Neural progenitor cell (in vitro differentiated cells): Measurements from ENCODE around the gene ZNF446. TPM values are rescaled to one million over a fixed set of nuclear protein-coding genes. Genes with fewer than 3 reads are reported as not detected.

ENCODE experiments used
- DNase-seq: peaks from one replicate; pipeline ENCODE4 v3.0.0-alpha.2; 2016; ENCODE audit warnings: low spot score
- H2AFZ ChIP-seq: fragments of 200-600 bp; sonication (generic); replicated peaks from 2 replicates; pipeline ENCODE4 v1.6.1; 2016; ENCODE audit warnings: antibody characterized with exemption
- H3F3A ChIP-seq: fragments of 200-600 bp; sonication (generic); 2 replicates; pipeline ENCODE4 v1.6.1; 2016; ENCODE audit warnings: antibody characterized with exemption, low read depth
- H3K27ac ChIP-seq: fragments of 200-600 bp; sonication (generic); 2 replicates; pipeline ENCODE4 v1.5.1; 2016; ENCODE audit warnings: mild to moderate bottlenecking
- H3K27me3 ChIP-seq: fragments of 200-600 bp; sonication (generic); 2 replicates; pipeline ENCODE4 v1.6.1; 2016; ENCODE audit warnings: mild to moderate bottlenecking, moderate library complexity
- H3K36me3 ChIP-seq: fragments of 200-600 bp; sonication (generic); 2 replicates; pipeline ENCODE4 v1.5.1; 2016
- H3K4me1 ChIP-seq: fragments of 200-600 bp; sonication (generic); 2 replicates; pipeline ENCODE4 v1.6.1; 2016; ENCODE audit warnings: mixed run types
- H3K4me2 ChIP-seq: fragments of 200-600 bp; sonication (generic); 2 replicates; pipeline ENCODE4 v1.6.1; 2016
- H3K4me3 ChIP-seq: fragments of 200-600 bp; sonication (generic); 2 replicates; pipeline ENCODE4 v1.5.1; 2016
- H3K79me2 ChIP-seq: fragments of 200-600 bp; sonication (generic); 2 replicates; pipeline ENCODE4 v1.6.1; 2016; ENCODE audit warnings: low read depth
- H3K9ac ChIP-seq: fragments of 200-600 bp; sonication (generic); 2 replicates; pipeline ENCODE4 v1.6.1; 2016
- H3K9me3 ChIP-seq: fragments of 200-600 bp; sonication (generic); 2 replicates; pipeline ENCODE4 v1.5.1; 2016; ENCODE audit warnings: low read depth
- H4K20me1 ChIP-seq: fragments of 200-600 bp; sonication (generic); 2 replicates; pipeline ENCODE4 v1.6.1; 2016; ENCODE audit warnings: low read depth
- H3K27ac Mint-ChIP-seq: 3 replicates; pipeline ENCODE4 v1.8.0; 2021; ENCODE audit warnings: mixed read lengths
- H3K27me3 Mint-ChIP-seq: 2 replicates; pipeline ENCODE4 v1.8.0; 2022; ENCODE audit warnings: low read depth, mild to moderate bottlenecking, inconsistent platforms, moderate library complexity, mixed read lengths; ENCODE audit not compliant: insufficient read depth
- H3K36me3 Mint-ChIP-seq: 3 replicates; pipeline ENCODE4 v1.8.0; 2021; ENCODE audit warnings: mixed read lengths
- H3K4me1 Mint-ChIP-seq: 3 replicates; pipeline ENCODE4 v1.8.0; 2021; ENCODE audit warnings: mixed read lengths
- H3K4me3 Mint-ChIP-seq: 3 replicates; pipeline ENCODE4 v1.8.0; 2021; ENCODE audit warnings: mild to moderate bottlenecking, moderate library complexity, mixed read lengths
- H3K9me3 Mint-ChIP-seq: 3 replicates; pipeline ENCODE4 v1.8.0; 2020; ENCODE audit warnings: mixed read lengths
- CTCF ChIP-seq: fragments of 200-600 bp; sonication (generic); IDR thresholded peaks from 2 replicates; pipeline ENCODE4 v1.5.1; 2017; ENCODE audit warnings: antibody characterized with exemption, mild to moderate bottlenecking
- EZH2 ChIP-seq: fragments of 200-600 bp; sonication (generic); IDR thresholded peaks from 2 replicates; pipeline ENCODE4 v1.6.1; 2017; ENCODE audit warnings: antibody characterized with exemption, mild to moderate bottlenecking, moderate library complexity
- EZH2phosphoT487 ChIP-seq: fragments of 200-600 bp; sonication (generic); IDR thresholded peaks from 2 replicates; pipeline ENCODE4 v1.6.1; 2017; ENCODE audit warnings: antibody characterized with exemption
- small RNA-seq: library from RNA; depleted of rRNA; stranded (forward); fragments of <200 nt; gene quantifications from one replicate; pipeline ENCODE3, GENCODE V24; 2015
- total RNA-seq: library from RNA; depleted of rRNA; stranded (reverse); fragments of >200 nt; gene quantifications from 2 replicates; pipeline ENCODE4 v1.2.3, GENCODE V29; 2015; ENCODE audit warnings: low replicate concordance

Gene ZNF446
- total RNA-seq, 1 donor from 2014 or later = 4.4 TPM

GRCh38 chr19:58521651-58522050, 45.5 kb downstream of the ZNF446 start:
- Mint-ChIP-seq H3K36me3 (no peaks in the 10 kb centered on the region), H3K27ac (peak overlapping the region; percentile 93), H3K27me3 (peaks cover 15% of the 10 kb centered on the region), H3K4me1 (peaks cover 23% of the 10 kb centered on the region), H3K4me3 (peak overlapping the region; percentile 69), H3K9me3 (no peaks in the 10 kb centered on the region)
- Histone ChIP-seq H3K9ac (no peak overlapping the region), H2AFZ (no peak overlapping the region), H3K9me3 (no peaks in the 10 kb centered on the region), H3K4me2 (no peak overlapping the region), H3F3A (peaks cover 43% of the 10 kb centered on the region), H3K79me2 (peaks cover 27% of the 10 kb centered on the region), H3K27ac (no peak overlapping the region), H3K4me1 (peaks cover 11% of the 10 kb centered on the region), H3K27me3 (no peaks in the 10 kb centered on the region), H3K4me3 (no peak overlapping the region), H3K36me3 (no peaks in the 10 kb centered on the region), H4K20me1 (no peaks in the 10 kb centered on the region)
- TF ChIP-seq EZH2phosphoT487 (no peak), CTCF (no peak), EZH2 (no peak)
- no peak for DNase-seq

GRCh38 chr19:58522709-58523108, 46.6 kb downstream of the ZNF446 start:
- Histone ChIP-seq H3K9ac (no peak overlapping the region), H3K27me3 (no peaks in the 10 kb centered on the region), H2AFZ (no peak overlapping the region), H3K79me2 (peaks cover 17% of the 10 kb centered on the region), H3K9me3 (no peaks in the 10 kb centered on the region), H3K27ac (no peak overlapping the region), H3K4me1 (peaks cover 11% of the 10 kb centered on the region), H3F3A (peaks cover 43% of the 10 kb centered on the region), H3K4me2 (no peak overlapping the region), H3K4me3 (no peak overlapping the region), H3K36me3 (no peaks in the 10 kb centered on the region), H4K20me1 (no peaks in the 10 kb centered on the region)
- Mint-ChIP-seq H3K27me3 (peaks cover 15% of the 10 kb centered on the region), H3K4me1 (peaks cover 23% of the 10 kb centered on the region), H3K27ac (peak overlapping the region; percentile 83), H3K36me3 (no peaks in the 10 kb centered on the region), H3K4me3 (peak overlapping the region; percentile 69), H3K9me3 (no peaks in the 10 kb centered on the region)
- no peak for DNase-seq
- TF ChIP-seq EZH2phosphoT487 (no peak), CTCF (no peak), EZH2 (no peak)

GRCh38 chr19:58529405-58529804, 53.3 kb downstream of the ZNF446 start:
- no peak for DNase-seq
- no peak overlapping the region for H3K27ac ChIP-seq
- H3K4me1 Mint-ChIP-seq = no peaks in the 10 kb centered on the region

More at GRCh38 chr19:58529405-58529804, 53.3 kb downstream of the ZNF446 start:
- Histone ChIP-seq H3K4me2 (no peak overlapping the region), H3K79me2 (no peaks in the 10 kb centered on the region), H3K4me3 (no peak overlapping the region), H2AFZ (no peak overlapping the region), H3F3A (no peaks in the 10 kb centered on the region), H3K4me1 (no peaks in the 10 kb centered on the region), H3K36me3 (no peaks in the 10 kb centered on the region), H3K27me3 (peaks cover 12% of the 10 kb centered on the region), H4K20me1 (no peaks in the 10 kb centered on the region), H3K9ac (no peak overlapping the region), H3K9me3 (no peaks in the 10 kb centered on the region)
- peaks cover 12% of the 10 kb centered on the region for H3K27me3 Mint-ChIP-seq
- H3K27ac Mint-ChIP-seq = no peak overlapping the region
- no peaks in the 10 kb centered on the region for H3K36me3 Mint-ChIP-seq
- TF ChIP-seq CTCF (no peak), EZH2 (no peak), EZH2phosphoT487 (no peak)
- H3K9me3 Mint-ChIP-seq = no peaks in the 10 kb centered on the region
- no peak overlapping the region for H3K4me3 Mint-ChIP-seq

Small RNAs within 50 kb of the gene (small RNA-seq; reads per million reads assigned to genes)
- gene RN7SL693P (not detected), gene RNU6-1337P (not detected)

Other genes starting within 250 kb of the ZNF446 start
- 86.0 and 104 TPM in 2 replicates for gene ZNF544, start 247.4 kb upstream of the ZNF446 start, total RNA-seq
- 18.6 and 24.0 TPM in 2 replicates for gene ZNF8, start 197.4 kb upstream of the ZNF446 start, total RNA-seq
- 49.8 and 49.9 TPM in 2 replicates for gene ERVK3-1, start 171.0 kb upstream of the ZNF446 start, total RNA-seq
- gene ZSCAN22, start 149.4 kb upstream of the ZNF446 start, total RNA-seq = 1.5 and 2.4 TPM in 2 replicates
- gene A1BG, start 122.9 kb upstream of the ZNF446 start, total RNA-seq = 7.5 and 37.1 TPM in 2 replicates
- 3.7 and 8.0 TPM in 2 replicates for gene ZNF497, start 113.6 kb upstream of the ZNF446 start, total RNA-seq
- 1.4 and 8.5 TPM in 2 replicates for gene ZNF837, start 95.3 kb upstream of the ZNF446 start, total RNA-seq
- gene RPS5, start 89.1 kb upstream of the ZNF446 start, total RNA-seq = 1,938 and 2,407 TPM in 2 replicates
- 0.62 TPM in 1 of 2 replicates, not detected in the other for gene RNF225, start 80.7 kb upstream of the ZNF446 start, total RNA-seq
- gene ZNF584, start 67.7 kb upstream of the ZNF446 start, total RNA-seq = 6.9 and 9.3 TPM in 2 replicates
- gene ZNF132, start 36.2 kb upstream of the ZNF446 start, total RNA-seq = 1.0 and 1.4 TPM in 2 replicates
- 3.2 TPM in 2 replicates for gene ZNF324B, start 24.7 kb upstream of the ZNF446 start, total RNA-seq
- gene ZNF324, start 9.3 kb upstream of the ZNF446 start, total RNA-seq = 4.2 and 14.8 TPM in 2 replicates
- 11.2 and 17.1 TPM in 2 replicates for gene SLC27A5, start 35.6 kb downstream of the ZNF446 start, total RNA-seq
- gene ZBTB45, start 43.5 kb downstream of the ZNF446 start, total RNA-seq = 2.2 and 12.8 TPM in 2 replicates
- gene TRIM28, start 67.7 kb downstream of the ZNF446 start, total RNA-seq = 390 and 678 TPM in 2 replicates
- 141 and 148 TPM in 2 replicates for gene CHMP2A, start 78.8 kb downstream of the ZNF446 start, total RNA-seq
- 59.3 and 73.3 TPM in 2 replicates for gene UBE2M, start 82.3 kb downstream of the ZNF446 start, total RNA-seq
- gene MZF1, start 97.0 kb downstream of the ZNF446 start, total RNA-seq = 8.4 and 32.3 TPM in 2 replicates